H4 (cell line): Measurements from ENCODE around the gene LANCL3. TPM values are rescaled to one million over a fixed set of nuclear protein-coding genes. Genes with fewer than 3 reads are reported as not detected.
A peak's percentile ranks its signal among the peaks of the same experiment; 100 is the strongest.

ENCODE experiments used
- DNase-seq: peaks from one replicate; pipeline ENCODE4 v3.0.0-alpha.2; 2015; ENCODE audit warnings: low spot score
- total RNA-seq: library from RNA; depleted of rRNA; stranded (reverse); fragments of >200 nt; shearing (Covaris generic); gene quantifications from 2 replicates; pipeline ENCODE4 v1.2.3, GENCODE V29; 2014; rRNA removed

The LANCL3 gene
- total RNA-seq, 1 experiment from 2014 or later = 1.0 TPM

- DNase-seq = no peak
Measured at GRCh38 chrX:37679888-37680287, 108.4 kb downstream of the LANCL3 start.

GRCh38 chrX:37684426-37684825, 113.0 kb downstream of the LANCL3 start:
- DNase-seq = no peak

GRCh38 chrX:37684973-37685372, 113.5 kb downstream of the LANCL3 start:
- DNase-seq = peak; percentile 4

- peak; percentile 67 for DNase-seq
Measured at GRCh38 chrX:37685381-37686359, 114.2 kb downstream of the LANCL3 start, which contains the start of gene XK. XK (plus strand) TSS chrX:37685791; CDS start chrX:37685962, 171 bp downstream.

GRCh38 chrX:37686369-37686995, 115.0 kb downstream of the LANCL3 start:
- no peak for DNase-seq

GRCh38 chrX:37686996-37687395, 115.5 kb downstream of the LANCL3 start:
- DNase-seq = no peak

- DNase-seq = no peak
Measured at GRCh38 chrX:37690119-37690518, 118.7 kb downstream of the LANCL3 start.

GRCh38 chrX:37692918-37693317, 121.5 kb downstream of the LANCL3 start:
- no peak for DNase-seq

- DNase-seq = no peak
Measured at GRCh38 chrX:37697169-37697760, 125.8 kb downstream of the LANCL3 start.

GRCh38 chrX:37701588-37701987, 130.1 kb downstream of the LANCL3 start:
- no peak for DNase-seq

- DNase-seq = no peak
Measured at GRCh38 chrX:37711991-37712390, 140.5 kb downstream of the LANCL3 start.

GRCh38 chrX:37712458-37712857, 141.0 kb downstream of the LANCL3 start:
- DNase-seq = no peak

GRCh38 chrX:37714479-37714878, 143.0 kb downstream of the LANCL3 start:
- DNase-seq = no peak

GRCh38 chrX:37716602-37717001, 145.1 kb downstream of the LANCL3 start:
- DNase-seq = no peak

- no peak for DNase-seq
Measured at GRCh38 chrX:37717708-37718107, 146.2 kb downstream of the LANCL3 start.

- no peak for DNase-seq
Measured at GRCh38 chrX:37722595-37722994, 151.1 kb downstream of the LANCL3 start.

- peak; percentile 28 for DNase-seq
Measured at GRCh38 chrX:37726346-37726745, 154.9 kb downstream of the LANCL3 start.

Other genes starting within 250 kb of the LANCL3 start
- gene PRRG1, start 222.3 kb upstream of the LANCL3 start, total RNA-seq = 14.5 and 24.0 TPM in 2 replicates
- 1.6 and 2.3 TPM in 2 replicates for gene XK, start 114.1 kb downstream of the LANCL3 start, total RNA-seq
- 0.02 and 0.23 TPM in 2 replicates for gene CYBB, start 208.4 kb downstream of the LANCL3 start, total RNA-seq